LNCaP clone FGC (cell line): ENCODE measurements around the gene POLDIP2.

Experiments
- DNase-seq: peaks from one replicate; pipeline ENCODE4 v3.0.0-alpha.2; 2011; ENCODE audit warnings: low read depth
- H3K4me3 ChIP-seq: 2 replicates; pipeline ENCODE4 v1.5.1; 2011; ENCODE audit warnings: mild to moderate bottlenecking, low read depth, low read length, control low read depth
- TF ChIP-seq, protein P1 (sequence below): IDR thresholded peaks from 2 replicates; pipeline ENCODE4 v1.5.1; 2012; ENCODE audit warnings: mild to moderate bottlenecking; ENCODE audit not compliant: control insufficient read depth, insufficient read depth; ENCODE audit errors: extremely low read depth

Gene POLDIP2

DNA sequence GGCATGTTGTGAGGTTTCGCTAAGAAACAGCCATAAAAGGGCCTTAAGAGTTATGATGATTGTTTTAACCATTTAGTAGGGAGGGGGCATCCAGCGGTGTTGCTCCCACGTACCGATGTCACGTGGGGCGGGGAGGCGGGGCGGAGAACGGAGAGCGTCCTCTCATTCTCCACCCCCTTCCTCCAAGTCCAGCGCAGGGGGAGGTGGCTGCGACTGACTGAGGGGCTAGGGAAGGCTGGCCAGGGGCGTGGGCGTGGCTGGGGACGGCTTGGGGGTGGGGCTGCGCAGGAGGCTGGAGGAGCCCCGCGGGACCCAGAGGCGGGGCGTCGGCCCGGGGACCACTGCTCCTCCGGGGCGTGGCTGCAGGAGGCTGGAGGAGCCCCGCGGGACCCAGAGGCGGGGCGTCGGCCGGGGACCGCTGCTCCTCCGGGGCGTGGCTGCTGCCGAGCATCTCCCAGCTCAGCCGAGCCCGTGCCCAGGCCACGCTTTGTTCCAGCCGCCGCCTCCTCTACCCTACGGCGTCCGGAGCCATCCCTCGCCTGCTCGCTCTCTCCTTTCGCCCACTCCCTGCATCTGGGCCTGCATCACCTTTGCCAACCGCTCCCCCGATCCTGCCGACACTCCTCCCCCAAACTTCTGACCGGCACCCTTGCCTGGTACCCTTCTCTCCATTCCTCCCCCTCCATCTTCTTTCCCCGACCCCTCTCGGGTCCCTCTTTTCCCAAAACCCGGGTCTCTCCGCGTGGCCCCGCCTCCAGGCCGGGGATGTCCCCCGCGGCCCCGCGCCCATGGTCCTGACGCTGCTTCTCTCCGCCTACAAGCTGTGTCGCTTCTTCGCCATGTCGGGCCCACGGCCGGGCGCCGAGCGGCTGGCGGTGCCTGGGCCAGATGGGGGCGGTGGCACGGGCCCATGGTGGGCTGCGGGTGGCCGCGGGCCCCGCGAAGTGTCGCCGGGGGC, 14.2 kb upstream of the POLDIP2 start, which contains the start of gene SARM1:
Gene SARM1 (plus strand): TSS at position 450 of the 958 bp plus-strand sequence. CDS start 339 bp downstream, at position 789.
- no peak for DNase-seq
- no peak within 1 kb of the TSS for H3K4me3 ChIP-seq
- TF ChIP-seq, protein P1, sequence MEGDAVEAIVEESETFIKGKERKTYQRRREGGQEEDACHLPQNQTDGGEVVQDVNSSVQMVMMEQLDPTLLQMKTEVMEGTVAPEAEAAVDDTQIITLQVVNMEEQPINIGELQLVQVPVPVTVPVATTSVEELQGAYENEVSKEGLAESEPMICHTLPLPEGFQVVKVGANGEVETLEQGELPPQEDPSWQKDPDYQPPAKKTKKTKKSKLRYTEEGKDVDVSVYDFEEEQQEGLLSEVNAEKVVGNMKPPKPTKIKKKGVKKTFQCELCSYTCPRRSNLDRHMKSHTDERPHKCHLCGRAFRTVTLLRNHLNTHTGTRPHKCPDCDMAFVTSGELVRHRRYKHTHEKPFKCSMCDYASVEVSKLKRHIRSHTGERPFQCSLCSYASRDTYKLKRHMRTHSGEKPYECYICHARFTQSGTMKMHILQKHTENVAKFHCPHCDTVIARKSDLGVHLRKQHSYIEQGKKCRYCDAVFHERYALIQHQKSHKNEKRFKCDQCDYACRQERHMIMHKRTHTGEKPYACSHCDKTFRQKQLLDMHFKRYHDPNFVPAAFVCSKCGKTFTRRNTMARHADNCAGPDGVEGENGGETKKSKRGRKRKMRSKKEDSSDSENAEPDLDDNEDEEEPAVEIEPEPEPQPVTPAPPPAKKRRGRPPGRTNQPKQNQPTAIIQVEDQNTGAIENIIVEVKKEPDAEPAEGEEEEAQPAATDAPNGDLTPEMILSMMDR, result no peak

DNA sequence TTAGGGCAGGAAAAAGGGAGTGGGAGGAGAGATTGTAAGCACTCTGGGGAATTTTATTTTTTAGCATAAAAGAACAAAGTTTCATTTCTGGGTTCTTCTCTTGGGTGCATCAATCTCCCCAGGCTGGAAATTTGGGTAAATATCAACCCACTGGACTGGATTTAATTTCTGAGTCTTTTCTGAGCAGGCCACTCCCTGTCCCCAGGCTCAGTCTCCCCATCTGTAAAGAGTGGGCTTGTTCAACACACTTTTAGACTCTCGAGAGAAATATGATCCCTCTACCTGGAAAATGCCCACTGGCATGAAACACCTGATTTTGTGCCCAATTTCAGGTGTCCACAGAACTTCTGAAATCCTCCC, 13.4 kb upstream of the POLDIP2 start:
- TF ChIP-seq, protein P1, result no peak
- H3K4me3 ChIP-seq, result no peak overlapping the region
- DNase-seq, result no peak

DNA sequence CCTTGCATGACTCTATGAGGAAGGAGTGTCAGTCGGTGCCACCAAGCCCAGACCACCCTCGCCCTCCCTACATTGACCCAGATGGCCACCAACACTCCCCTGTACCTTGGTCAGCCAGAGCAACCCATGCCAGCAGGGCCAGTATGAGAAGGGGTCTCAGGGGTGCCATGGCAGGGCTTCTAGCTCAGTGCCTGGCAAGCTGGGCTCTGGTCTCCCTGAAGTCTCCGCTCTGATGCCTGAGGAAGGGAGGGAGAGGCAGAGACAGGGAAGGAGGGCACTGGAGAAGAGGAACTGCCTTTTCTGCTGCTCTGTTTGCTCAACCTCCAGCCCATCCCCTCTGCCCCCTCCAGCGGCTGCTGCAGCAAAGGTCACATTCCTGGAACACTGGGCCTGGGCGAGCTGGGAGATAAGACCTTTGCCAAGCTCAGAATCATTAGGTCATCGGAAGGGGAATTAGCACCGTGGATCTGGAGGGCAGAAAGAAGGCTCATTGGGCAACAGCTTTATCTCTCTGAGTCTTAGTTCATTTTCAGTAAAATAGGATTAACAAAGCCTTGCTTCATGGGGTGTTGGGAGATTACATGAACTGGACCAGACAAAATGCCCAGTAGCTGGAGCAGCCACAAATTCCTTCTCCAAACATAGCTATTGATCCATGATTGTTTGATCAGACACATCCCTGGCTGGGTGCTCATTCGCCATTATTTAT, 12.9 kb upstream of the POLDIP2 start, which contains the start of gene VTN:
Gene VTN (minus strand): TSS at position 273 of the 709 bp plus-strand sequence. CDS start 104 bp downstream, at position 169.
- no peak within 1 kb of the TSS for H3K4me3 ChIP-seq
- no peak for DNase-seq
- TF ChIP-seq, protein P1, result no peak

DNA sequence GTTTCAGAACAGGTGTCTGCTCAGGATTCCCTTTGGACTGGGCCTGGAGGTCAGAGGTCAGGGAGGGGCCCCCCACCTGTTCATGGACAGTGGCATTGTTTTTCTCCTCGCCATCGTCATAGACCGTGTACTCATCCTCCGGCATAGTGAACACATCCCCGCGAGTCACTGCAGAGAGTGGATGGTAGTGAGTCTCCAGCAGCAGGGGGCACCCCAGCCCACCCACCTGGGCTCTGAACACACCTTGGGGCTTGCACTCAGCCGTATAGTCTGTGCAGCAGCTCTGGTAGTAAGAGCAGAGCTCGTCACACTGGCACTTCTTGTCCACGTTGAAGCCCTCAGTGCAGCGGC, 12.3 kb upstream of the POLDIP2 start:
- TF ChIP-seq, protein P1, result no peak
- no peak for DNase-seq
- no peak overlapping the region for H3K4me3 ChIP-seq

DNA sequence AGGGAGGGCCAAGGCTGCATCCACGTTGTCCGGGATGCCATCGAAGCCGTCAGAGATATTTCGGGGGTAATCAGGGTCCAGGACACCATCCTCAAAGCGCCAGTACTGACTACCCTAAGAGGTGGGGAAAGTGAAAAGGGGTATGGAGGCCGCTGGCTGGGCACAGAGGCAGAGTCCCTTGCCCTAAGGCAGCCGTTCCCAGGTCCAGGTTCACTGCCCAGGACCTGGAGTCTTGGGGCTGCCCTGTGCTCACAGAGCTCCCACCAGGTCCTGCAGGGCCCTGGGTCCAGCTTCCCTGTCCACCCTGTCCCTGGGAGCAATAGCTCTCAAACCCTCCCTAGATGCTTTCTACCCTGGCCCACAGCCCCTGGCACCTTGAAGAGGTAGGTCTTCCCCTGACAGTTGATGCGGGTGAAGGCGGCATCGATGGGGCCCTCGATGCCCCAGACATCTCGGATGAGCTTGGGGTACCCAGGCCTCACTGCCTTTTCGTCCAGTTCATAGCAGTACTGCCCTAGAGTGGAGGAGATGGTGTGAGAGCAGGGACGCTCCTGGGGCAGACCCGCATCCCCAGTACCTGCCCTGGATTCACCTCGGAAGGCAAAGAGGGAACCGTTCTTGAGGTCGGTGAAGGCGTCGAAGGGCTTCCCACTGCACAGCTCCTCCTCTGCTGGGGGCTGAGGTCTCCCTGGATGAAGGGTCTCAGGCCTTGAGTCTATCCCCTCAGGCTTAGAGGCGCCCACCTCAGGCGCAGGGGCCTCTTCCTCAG, 11.8 kb upstream of the POLDIP2 start:
- TF ChIP-seq, protein P1, result no peak
- DNase-seq, result no peak
- no peak overlapping the region for H3K4me3 ChIP-seq

DNA sequence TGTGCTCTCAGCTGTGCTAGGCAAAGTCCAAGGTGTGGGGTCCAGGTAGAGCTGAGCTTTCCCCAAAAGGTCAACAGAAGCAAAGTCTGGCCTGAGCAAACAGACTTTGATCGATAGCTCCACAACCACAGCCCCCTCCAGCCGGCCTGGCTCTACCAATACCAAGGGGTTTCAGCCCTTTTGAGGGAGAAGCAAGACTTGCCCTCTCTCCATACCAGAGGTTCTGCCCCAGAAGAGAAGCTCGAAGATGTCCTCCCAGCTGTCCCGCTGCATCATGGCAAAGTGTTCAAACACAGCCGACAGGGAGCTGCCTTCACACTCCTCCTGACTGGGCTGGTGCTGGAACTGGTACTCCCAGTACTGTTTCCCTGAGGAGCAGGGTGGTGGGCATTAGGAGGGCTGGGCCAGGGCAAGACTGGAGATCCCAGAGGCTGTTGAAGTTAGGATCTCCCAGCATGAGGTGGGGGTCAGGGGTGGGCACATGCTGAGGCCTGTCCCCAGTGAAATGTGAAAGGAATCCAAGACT, 11.0 kb upstream of the POLDIP2 start:
- TF ChIP-seq, protein P1, result no peak
- no peak overlapping the region for H3K4me3 ChIP-seq
- no peak for DNase-seq
